Coronary artery (tissue), 2 donors: ENCODE measurements around the gene HEPHL1.
A peak's percentile ranks its signal among the peaks of the same experiment; 100 is the strongest.

Experiments
- DNase-seq: peaks from one replicate; pipeline ENCODE4 v3.0.0-alpha.2; 2017; ENCODE audit warnings: low spot score
- H3K27ac ChIP-seq, 2 donors: fragments of 200-600 bp; sonication (generic); one replicate each; pipeline ENCODE4 v1.5.1; 2016 to 2019
- H3K4me3 ChIP-seq: fragments of 200-600 bp; sonication (generic); 2 replicates; pipeline ENCODE4 v1.5.1; 2016; ENCODE audit warnings: mild to moderate bottlenecking, moderate library complexity
- CTCF ChIP-seq: fragments of 200-600 bp; sonication (generic); IDR thresholded peaks from one replicate; pipeline ENCODE4 v1.5.1; 2019; ENCODE audit warnings: antibody characterized with exemption

The HEPHL1 gene

DNA sequence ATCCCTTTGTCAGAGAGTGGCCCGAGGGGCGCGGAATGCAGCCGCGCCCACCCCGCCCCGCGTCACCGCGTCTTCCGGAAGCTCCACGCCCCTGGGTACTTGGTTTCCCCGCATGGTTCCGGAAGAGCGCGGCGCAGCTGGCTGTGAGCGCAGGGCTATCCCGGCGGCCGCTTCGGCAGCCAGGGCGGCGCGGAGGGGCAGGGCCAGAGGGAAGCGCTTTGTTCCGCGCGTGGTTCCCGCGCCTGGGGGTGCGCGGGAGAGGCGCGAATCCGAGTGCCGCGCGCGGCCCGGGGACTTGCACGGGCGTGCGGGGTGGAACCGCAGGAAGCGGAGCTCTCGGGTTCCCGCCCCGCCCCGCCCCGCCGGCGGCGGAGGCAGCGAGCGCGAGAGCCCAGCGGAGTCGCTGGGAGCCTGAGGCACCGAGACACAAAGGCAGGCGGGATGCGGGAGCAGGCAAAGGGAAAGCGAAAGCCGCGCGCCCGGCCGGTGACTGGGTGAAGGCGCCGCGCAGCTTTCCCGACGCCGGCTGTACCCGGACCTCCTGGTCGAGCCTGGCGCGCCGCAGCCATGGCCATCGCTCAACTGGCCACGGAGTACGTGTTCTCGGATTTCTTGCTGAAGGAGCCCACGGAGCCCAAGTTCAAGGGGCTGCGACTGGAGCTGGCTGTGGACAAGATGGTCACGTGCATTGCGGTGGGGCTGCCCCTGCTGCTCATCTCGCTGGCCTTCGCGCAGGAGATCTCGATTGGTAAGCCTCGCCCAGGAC lies 107.8 kb downstream of the HEPHL1 start, which contains the start of gene PANX1:
TSS of gene PANX1 (plus strand) at position 96 of the 766 bp plus-strand sequence. CDS start at position 568, 472 bp downstream.
- Histone ChIP-seq H3K27ac (peak within 1 kb of the TSS; percentile 83 to 98), H3K4me3 (peak within 1 kb of the TSS; percentile 89)
- no peak for TF ChIP-seq CTCF
- peak; percentile 89 for DNase-seq

GRCh38 chr11:94129512-94130297 lies 108.6 kb downstream of the HEPHL1 start:
- peak overlapping the region; percentile 83 to 98 for H3K27ac ChIP-seq
- no peak for TF ChIP-seq CTCF
- peak overlapping the region; percentile 89 for H3K4me3 ChIP-seq
- DNase-seq, result no peak

DNA sequence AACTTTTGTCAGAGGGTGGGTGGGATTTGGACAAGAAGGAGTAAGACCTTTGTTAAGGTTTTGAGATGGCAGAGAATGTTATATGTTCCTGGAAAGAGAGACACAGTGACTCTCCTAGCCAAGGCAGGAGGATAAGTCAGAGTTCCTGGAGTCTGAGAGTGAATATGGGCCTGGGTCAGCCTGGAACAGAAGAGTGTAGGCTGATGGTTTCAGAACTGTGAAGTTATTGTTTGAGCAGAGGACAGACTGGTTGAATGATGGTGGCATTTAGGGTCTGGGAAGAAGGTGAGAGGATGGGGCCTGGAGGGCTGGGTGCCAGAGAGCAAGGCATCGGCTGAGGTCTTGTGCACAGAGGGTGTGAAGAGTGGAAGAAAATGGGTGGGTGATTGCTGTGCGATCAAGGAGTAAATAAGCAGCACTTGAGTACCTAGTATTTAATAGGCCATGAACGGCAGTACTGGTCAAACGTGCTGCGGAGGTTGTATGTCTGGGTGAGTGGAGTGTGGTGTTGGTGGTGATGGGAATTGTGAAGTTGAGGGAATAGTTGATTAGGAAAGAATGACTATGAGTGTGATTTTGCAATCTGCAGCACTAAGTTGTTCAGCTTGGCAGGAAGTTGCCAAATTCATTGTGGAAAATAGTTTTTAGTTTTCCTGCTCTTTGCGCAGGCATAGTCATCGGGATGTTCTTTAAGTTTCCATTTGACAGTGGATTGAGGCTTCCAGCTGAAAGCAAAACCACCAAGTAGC lies 109.3 kb downstream of the HEPHL1 start:
- TF ChIP-seq CTCF, result no peak
- DNase-seq, result no peak
- Histone ChIP-seq H3K4me3 (peak overlapping the region; percentile 89), H3K27ac (peak overlapping the region; percentile 83 to 98)

DNA sequence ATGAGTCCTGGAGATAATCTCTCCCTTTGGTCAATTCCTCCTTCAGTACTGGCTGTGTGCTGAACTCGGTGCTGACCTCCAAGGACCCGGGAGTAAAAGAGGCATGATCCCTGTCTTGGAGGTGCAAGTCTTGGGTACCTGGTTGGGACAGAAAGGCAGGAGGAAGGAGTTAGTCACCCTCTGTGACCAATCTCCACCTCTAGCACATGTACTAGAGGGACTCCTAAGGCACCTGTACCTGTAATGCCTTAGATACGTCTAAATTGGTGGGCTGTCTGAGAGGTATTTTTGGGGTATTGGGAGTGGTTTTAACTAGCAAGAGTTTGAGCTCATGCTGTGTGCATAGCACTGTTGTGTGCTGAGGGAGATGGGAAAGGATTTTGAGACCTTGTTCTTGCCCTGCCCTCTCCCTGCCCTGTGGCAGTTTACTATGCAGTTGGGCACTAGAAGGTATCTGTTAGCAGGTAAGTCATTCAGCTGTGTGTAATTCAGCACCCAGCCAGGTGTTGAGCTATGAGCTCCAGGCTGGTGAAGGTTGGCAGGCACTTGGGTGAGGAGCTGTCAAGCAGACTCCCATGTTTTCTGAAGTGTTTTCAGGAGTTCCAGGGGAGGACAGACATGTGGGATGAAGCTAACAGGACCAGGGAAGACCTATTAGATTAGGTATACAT lies 110.0 kb downstream of the HEPHL1 start:
- TF ChIP-seq CTCF, result no peak
- H3K27ac ChIP-seq, result peak overlapping the region; percentile 83 to 98
- peak overlapping the region; percentile 89 for H3K4me3 ChIP-seq
- DNase-seq, result no peak

- no peak for DNase-seq
- Histone ChIP-seq H3K4me3 (peak overlapping the region; percentile 89), H3K27ac (peak overlapping the region; percentile 83 to 98)
- TF ChIP-seq CTCF, result no peak
Observed at GRCh38 chr11:94131718-94132115, 110.6 kb downstream of the HEPHL1 start.

GRCh38 chr11:94132152-94132558 lies 111.0 kb downstream of the HEPHL1 start:
- no peak for TF ChIP-seq CTCF
- DNase-seq, result no peak
- Histone ChIP-seq H3K27ac (peak overlapping the region in 1 of 2 donors; percentile 98), H3K4me3 (peak overlapping the region; percentile 89)
